Stimulated activated CD4-positive, alpha-beta T cell treated with anti-CD3 and anti-CD28 coated beads, TNF-alpha, amount 100 ng/mL, for 48 hours (primary cell): Measurements from ENCODE around the gene SMR3A.

Experiments used
- DNase-seq, 3 donors: peaks; one replicate each; pipeline ENCODE4 v3.0.0-alpha.2; 2020; ENCODE audit warnings: low read depth in 3 of 3

SMR3A gene

DNA sequence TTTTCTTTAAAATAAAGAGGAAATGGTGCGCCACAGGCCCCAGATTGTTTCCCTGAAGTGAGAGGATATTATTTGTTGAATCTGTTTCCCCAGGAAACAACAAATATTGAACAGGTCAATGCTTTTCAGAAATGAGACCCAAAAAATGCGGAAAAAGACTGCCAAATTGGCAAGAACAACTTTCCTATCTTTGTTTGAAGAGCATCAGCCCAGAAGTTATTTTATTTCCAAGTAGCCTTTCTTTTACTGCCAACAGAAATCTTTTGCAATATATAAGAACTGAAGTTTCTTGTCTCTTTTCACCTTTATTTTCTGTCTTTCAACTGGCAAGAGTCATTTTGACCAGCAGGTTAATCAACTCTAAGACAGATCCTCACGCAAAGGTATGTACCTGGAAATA, at the start of gene SMR3A:
SMR3A (plus strand) TSS at position 301 of the 400 bp plus-strand sequence. CDS start 1,356 bp downstream, outside the sequence.
- DNase-seq: no peak

DNA sequence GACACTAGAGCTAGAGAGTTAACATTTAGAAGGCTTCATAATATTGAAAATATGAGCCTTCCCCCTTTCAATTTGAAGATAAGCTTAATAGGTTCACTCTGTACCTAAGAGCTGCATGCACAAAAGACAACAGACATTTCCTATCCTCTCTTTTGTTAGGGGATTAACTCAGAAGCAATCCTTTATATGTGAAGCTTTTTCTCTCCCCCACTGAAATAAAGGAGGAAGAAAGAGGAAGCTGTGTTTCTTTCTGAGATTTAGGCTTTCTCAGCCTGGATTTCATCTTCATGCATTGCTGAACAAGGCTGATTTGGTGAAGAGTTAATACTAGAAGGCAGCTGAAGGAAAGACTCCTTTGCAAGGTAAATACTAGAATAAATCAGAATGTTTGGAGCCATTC, 46.8 kb upstream of the SMR3A start:
- no peak for DNase-seq

DNA sequence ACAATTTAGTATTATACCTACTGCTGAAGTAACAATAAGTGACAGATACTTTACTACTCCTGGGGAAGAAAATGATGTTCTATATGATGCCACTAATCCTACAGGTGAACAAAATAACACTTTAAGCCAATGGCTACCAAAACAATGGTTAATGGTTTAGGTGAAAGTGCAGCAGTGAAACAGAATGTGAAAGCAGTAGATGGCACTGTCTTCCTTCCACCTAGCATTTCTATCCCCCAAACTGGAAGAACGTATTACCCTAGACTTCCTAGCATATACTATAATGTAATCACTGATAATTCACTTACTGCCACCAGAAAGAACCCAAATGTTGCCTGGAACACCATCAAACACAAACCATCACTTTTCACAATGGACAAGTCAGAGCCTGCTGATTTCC, 44.6 kb upstream of the SMR3A start:
- DNase-seq: no peak

DNA sequence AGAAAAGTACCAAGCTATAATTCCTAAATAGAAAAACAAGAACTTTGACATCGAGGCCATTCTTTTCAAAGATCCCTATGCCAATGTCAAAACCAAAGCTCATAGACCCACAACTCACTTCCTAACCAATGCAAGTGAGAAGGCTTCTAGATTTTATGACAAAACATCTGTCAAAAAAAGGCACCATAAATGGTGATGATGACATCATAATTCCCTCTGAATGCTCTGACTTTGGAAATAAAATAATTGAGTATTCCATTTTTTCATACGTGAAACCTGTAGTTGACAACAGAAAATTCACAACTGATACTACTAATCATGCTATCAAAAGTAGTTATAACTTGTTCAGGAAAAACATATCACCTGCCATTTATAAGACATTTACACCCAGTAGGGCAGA, 34.5 kb upstream of the SMR3A start:
- DNase-seq: no peak

DNA sequence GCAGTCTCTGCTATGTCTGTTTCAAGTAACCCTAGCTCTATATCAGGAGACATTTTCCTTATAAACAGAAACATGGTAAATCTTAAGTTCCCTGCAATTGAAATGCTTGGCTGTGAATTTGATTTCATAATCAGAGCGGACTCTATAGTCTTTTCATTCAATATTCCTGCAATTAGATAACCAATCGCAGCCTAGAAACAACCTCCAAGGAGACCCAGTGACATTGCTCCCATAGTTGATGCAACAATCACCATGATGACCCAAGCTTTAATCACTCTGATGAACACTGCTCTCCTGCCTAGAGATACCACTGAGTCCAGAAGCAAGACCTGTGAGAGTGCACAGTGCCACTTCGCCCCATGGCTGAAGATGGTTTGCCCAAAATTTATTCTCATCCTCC, 25.9 kb upstream of the SMR3A start, which contains the start of gene CABS1:
CABS1 (plus strand) TSS at position 301 of the 400 bp plus-strand sequence; CDS start at position 360, 59 bp downstream.
- no peak for DNase-seq

DNA sequence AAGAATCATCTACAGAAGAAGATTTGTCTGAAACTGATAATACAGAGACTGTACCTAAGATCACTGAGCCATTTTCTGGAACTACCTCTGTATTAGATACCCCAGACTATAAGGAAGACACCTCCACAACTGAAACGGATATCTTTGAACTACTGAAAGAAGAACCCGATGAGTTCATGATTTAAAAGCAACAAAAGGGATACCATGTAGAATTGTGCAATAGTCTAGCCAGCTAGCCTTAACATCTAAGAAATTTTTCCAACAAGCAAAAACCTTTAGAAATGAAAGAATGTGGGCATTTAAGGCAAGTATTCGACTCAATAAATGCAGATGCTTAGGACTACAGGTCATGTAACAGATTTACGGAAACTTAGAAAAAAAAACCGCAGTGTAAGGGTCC, 24.5 kb upstream of the SMR3A start:
- DNase-seq: no peak

DNA sequence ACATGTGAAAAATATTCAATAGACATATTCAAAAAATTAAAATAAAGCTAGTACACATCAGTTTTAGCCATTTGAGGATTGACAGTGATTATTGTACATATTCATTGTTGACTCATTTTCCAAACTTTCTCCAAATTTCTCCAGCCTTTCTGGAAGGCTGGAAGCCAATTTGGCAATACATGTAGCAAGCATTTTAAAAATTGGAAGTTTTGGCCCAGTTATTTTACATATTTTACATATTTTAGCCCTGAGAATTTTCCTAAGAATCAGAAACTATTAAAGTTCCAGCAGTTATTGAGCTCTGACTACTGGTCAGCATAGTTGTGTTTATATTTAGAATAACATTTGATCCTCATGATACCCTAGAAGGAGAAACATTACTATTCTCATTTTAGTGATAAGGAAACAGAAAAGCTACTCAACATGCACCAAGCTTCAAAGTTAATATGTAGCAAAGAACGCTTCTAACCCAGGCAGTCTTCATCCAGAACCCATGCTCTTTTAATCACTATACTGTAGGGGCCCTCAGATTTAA, 22.6 kb upstream of the SMR3A start:
- DNase-seq: no peak

DNA sequence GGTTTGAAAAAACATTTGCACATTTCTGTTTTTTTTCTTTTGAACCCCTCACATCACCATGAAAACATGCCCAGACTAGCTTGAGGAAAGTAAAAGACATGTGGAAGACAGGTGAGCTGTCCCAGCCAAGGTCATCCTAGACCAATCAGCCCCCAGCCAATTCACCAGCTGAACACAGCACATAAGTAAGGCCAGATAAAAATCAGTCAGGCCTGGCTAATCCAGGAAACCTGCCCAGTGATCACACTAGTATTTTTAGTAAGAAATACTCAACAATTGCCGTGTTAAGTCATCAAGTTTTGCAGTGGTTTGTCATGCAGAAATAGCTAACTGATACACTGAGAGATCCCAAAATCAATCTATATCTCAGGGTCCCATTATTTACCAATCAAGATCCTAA, 4.4 kb upstream of the SMR3A start:
- no peak for DNase-seq

DNA sequence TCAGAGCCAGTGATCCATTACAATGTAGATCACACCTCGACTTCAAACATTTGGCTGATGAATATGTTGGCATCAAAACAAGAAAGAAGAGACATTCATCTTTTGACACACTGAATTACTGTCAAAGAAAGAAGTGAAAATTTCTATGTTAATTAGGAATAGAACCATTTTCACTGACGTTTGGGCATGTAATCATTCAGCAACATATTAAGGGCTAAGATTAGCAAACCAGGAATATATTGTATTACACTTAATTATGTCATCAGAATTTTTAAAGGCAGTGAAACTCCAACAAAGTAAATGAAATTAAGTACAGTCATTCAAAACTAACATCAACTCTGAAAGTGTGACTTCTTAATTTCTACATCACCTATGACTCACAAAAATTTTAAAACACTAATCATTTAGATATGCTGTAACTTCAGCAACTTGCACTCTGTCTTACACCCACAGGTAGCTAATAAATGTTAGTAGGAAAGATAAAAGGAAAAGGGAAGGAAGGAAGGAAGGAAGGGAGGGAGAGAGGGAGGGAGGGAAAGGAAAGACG, 1.4 kb upstream of the SMR3A start:
- DNase-seq: no peak

DNA sequence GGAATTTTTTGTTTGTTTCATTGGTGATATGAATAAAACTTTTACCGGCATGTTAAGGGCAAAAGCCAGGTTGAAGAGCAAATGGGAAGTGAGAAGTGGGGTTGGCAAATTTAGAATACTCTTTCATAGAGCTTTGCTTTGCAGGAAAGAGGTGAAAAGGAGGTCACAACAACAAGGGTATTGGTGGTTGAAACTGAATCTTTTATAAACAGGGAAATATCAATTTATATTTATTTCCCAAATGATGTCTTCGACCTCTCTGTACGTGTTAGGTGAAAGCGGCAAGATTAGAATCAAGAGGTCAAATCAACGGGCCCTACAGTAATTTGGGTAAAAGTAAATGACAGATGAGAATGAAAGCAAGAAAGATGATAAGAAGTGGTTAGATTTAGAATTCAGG, 3.4 kb downstream of the SMR3A start:
- no peak for DNase-seq

DNA sequence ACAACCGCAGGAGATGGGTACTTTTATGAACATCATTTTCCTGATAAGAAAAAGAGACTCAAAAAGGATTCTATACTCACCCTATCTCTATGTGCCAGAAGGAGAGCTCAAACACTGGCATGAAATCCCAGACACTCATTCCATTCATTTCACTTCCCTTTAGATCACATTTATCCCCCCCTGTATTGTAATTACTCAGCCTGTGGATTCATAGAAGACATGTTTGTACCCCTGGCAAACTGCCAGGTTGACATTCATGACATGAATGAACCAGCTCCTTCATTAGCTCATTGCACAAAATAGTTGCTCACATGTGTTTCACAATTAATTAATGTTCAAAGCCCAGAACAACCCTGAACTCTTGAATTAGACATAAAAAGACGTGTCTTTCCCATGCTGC, 4.9 kb downstream of the SMR3A start:
- no peak for DNase-seq

DNA sequence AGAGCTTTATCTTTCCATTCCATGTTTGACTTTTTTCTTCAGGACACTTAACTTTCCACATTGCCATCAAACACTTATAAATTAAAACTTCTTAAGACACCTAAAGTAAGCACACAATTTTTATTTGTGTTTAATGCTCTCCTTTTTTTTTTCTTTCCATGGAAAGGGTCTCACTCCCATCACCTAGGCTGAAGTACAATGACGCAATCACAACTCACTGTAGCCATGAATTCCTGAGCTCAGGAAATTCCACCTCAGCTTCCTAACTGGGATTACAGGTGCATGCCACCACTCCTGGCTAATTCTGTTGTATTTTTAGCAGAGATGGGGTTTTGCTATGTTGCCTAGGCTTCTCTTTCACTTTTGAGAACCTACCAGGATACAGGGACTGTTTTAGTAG, 7.3 kb downstream of the SMR3A start:
- no peak for DNase-seq

DNA sequence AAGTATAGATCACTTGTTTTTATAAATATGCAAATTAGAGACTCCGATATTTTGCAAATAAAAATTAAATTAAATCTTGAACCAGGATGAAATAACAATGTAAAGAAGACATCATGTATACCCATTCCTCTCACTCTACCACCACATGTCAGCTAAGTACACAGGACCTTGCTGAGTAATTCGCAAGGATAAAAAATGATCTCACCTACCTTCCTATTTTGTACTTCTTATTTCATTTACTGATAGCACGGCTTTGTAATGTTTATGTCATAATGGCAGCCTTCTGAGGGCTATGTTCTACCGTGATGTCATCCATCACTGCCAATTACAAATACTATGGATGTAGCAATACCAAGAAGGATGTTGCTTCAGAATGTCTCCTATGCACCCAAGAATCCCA, 11.4 kb downstream of the SMR3A start:
- no peak for DNase-seq

DNA sequence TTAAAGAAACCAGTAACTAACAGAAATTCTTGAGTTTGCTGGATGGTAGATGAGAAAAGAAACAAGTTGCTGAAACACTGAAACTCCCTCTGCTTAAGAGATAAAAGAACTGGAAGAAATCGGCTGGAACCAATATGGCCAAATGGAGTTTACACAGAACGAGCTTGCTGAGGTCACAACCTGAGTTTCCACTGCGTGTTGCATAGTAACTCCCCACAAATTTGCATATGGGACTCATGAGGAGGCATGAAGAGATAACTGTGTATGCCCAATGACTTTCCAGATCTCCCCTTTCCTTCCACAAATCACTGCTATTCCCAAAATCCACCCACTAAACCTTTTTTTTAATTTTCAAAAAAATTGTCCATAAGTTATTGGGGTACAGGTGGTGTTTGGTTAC, 12.2 kb downstream of the SMR3A start:
- no peak for DNase-seq

DNA sequence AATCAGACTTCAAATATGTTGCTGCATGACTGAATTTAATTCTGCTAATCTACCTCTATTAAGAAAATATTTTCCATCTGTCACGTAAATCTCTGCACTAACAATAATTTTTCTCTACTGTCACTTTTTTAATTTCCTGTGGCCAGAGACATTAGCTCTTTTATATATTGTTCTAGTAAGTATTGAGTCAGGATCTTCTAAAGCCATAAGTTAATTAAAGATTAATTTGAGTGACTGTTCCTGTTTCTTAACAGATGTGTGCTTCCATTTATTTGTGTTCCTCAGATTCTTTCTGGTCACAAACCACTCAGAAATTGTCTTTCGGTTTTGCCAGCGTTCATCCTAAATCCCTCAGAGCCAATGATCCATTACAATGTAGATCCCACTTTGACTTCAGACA, 20.0 kb downstream of the SMR3A start:
- DNase-seq: no peak

DNA sequence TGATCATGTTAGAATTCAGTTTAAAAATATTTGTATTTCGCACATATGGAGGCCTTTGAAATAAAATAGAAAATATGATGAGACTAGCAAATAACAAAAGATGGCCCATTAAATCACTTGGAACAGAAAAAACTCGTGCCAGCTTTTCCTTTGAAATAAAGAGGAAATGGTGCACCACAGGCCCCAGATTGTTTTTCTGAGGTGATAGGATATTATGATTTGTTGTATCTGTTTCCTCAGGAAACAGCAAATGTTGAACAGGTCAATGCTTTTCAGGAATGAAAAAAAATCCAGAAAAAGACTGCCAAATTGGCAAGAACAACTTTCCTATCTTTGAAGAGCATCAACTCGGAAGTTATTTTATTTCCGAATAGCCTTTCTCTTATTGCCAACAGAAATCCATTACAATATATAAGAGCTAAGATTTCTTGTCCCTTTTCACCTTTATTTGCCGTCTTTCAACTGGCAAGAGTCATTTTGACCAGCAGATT, 22.2 kb downstream of the SMR3A start, which contains the start of gene SMR3B:
SMR3B (plus strand) TSS at position 441 of the 491 bp plus-strand sequence. CDS start 1,380 bp downstream, outside the sequence.
- DNase-seq: no peak

DNA sequence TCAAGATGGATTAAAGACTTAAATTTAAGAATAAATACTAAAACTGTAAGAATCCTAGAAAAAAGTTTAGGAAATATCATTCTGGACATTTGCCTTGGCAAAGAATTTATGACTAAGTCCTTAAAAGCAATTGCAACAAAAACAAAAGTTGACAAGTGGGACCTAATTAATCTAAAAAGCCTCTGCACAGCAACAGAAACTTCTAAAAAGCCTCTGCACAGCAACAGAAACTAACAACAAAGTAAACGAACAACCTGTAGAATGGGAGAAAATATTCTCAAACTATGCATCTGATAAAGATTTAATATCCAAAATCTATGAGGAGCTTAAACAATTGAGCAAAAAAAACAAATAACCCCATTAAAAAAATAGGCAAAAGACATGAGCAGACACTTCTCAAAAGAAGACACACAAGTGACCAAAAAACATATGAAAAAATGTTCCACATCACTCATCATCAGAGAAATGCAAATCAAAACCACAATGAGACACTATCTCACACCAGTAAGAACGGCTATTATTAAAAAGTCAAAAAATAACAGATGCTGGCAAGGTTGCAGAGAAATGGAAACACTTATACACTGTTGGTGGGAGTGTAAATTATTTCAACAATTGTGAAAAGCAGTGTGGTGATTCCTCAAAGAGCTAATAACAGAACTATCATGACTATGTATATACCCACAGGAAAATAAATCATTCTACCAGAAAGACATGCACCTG, 31.7 kb downstream of the SMR3A start:
- no peak for DNase-seq

DNA sequence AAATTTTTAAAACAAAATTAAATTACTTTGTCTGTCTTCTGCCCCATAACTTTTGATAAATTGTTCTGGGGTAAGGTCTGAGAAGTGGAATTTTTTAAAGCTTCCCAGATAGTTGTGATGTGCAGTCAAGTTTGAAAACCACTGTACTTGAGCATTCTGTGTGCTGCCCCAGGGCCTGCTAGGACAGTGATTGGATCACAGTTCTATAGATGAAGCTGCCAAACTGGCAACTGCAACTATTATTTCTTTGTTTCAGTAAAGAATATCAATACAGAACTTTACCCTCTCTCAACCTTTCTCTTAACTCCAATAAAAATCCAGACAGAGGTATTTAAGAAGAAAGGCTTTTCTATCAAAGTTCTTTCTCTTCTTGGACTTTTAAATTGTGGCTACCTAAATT, 37.0 kb downstream of the SMR3A start, which contains the start of gene OPRPN:
OPRPN (plus strand) TSS at position 361 of the 400 bp plus-strand sequence. CDS start 1,346 bp downstream, outside the sequence.
- DNase-seq: no peak

DNA sequence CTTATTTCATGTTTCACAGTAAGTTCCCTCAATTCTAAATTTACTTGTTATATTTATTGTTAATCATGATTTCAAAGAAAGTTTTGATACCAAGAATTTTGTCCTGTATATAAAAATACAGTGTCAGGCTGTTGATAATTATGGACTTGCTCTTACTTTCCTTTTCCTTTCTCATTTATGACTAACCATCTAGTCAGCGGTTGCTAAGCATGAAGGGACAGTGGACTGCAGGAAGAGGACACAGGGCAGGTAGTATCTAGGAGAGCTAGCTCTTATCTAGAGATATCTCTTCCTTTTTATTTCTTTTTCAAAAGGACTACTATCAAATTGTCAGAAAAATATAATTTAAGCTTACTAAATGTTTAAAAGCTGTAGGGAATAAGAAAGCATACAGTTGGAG, 38.8 kb downstream of the SMR3A start:
- no peak for DNase-seq

DNA sequence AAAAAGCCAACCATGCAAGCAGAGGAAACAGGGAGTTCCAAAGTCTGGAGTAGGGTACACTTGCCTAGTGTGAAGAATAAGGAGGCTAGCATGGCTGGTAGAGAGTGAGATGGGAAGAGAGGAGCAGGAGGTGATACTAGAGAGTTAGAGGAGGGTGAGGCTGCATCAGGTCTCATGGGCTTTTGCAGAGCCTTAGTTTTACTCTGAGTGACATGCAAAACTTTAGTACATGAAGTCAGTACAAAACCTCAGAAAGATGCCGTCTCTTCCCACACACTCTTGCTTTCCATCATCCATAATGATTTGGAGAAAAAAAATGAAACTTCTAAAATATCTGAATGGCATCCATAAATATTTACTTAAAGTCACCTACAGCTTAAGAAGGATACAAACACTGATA, 42.2 kb downstream of the SMR3A start:
- no peak for DNase-seq

DNA sequence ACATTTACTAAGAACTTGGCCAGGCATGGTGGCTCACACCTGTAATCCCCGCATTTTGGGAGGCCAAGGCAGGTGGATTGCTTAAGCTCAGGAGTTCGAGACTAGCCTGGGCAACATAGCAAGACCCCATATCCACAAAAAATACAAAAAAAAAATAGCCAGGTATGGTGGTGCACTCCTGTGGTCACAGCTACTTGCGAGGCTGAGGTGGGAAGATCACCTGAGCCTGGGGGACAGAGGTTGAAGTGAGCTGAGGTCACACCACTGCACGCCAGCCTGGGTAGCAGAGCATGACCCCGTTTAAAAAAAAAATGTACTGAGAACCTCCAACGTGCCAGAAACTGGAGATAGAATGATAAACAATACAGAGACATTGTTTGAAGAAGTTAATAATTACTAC, 45.2 kb downstream of the SMR3A start:
- DNase-seq: no peak
